ENCODE results near the gene PLEKHB2. TPM values are rescaled to one million over a fixed set of nuclear protein-coding genes. Genes with fewer than 3 reads are reported as not detected.
"Not testable (repeated sequence)": the region's sequence is repeated elsewhere in the genome, so short reads cannot be mapped to it uniquely, and the experiment has no call there.

Gene PLEKHB2
- total RNA-seq, 2 experiments from 2014 or later = 23.4 to 38.3 TPM

DNA sequence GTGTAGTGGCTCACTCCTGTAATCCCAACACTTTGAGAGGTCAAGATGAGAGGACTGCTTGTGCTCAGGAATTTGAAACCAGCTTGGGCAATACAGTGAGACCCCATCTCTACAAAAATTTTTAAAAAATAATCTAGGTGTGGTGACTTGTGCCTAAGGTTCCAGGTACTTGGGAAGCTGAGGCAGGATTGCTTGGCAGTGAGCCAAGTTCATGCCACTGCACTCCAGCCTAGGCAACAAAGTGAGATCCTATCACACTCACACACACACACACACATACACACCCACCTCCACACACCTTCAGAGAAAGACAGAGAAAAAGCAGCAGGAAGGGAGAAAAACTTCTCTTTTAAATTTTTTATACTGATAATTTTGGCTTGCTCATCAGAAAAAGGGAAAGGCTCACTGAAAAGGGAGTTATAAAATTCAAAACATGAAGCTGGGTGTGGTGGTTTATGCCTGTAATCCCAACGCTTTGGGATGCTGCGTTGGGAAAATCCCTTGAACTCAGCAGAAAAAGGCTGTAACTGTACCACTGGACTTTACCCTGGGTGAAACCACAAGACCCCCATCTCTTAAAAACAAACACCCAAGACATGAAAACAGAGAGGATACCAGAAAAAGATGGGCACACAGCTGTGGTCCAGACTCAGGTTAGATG is 37.5 kb upstream of the PLEKHB2 start:
- no peaks in the 10 kb centered on the region for H3K9me3 ChIP-seq (ENCODE audit: low read length)
- CTCF ChIA-PET (ENCODE audit: unreplicated experiment) = no interaction called here
- BruUV-seq (replicated peaks) = no TSS peak
- H3K4me1 ChIP-seq (ENCODE audit: insufficient read depth, low read length, poor library complexity, severe bottlenecking) = no peaks in the 10 kb centered on the region
- no peak overlapping the region for H3K27ac ChIP-seq (ENCODE audit: low read depth, low read length, poor library complexity, severe bottlenecking)
- H4K20me1 ChIP-seq (ENCODE audit: insufficient read depth, low read length) = no peaks in the 10 kb centered on the region; the same call in 1 of the 2 replicates
- DNase-seq (ENCODE audit: low spot score) = no peak
- intact Hi-C loops (cut with micrococcal nuclease; ENCODE audit: unreplicated experiment) = no loop called here
- no peak overlapping the region for H2AFZ ChIP-seq (ENCODE audit: low read length)
- peaks cover 28% of the 10 kb centered on the region; the same call in 1 of the 2 replicates for H3K79me2 ChIP-seq (ENCODE audit: insufficient read depth, low read depth, low read length)
- peaks cover 94% of the 10 kb centered on the region for H3K36me3 ChIP-seq (ENCODE audit: insufficient read depth, low read length)
- no peak overlapping the region for H3K4me3 ChIP-seq (ENCODE audit: low read depth, low read length, poor library complexity, severe bottlenecking)
- TF ChIP-seq CTCF (conservative IDR thresholded peaks at IDR 0.05; ENCODE audit: low read length) = no peak
- no peak for TF ChIP-seq EZH2phosphoT487 (IDR thresholded peaks at IDR 0.05; ENCODE audit: borderline replicate concordance, low read depth, low read length)
- no peaks in the 10 kb centered on the region for H3K9me2 ChIP-seq (ENCODE audit: insufficient read depth, low read length)
- H3K4me2 ChIP-seq (ENCODE audit: low read length) = no peak overlapping the region
- POLR2A ChIA-PET = no interaction called here

DNA sequence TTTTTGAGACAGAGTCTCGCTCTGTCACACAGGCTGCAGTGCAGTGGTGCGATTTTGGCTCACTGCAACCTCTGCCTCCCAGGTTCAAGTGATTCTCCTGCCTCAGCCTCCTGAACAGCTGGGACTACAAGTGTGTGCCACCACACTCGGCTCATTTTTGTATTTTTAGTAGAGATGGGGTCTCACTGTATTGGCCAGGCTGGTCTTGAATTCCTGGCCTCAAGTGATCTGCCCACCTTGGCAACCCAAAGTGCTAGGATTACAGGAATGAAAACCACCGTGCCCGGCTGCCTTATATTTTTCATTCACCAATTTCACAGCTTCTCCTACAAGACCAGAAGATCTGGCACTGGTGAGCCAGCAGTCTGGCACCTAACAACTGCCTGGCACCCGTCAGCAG is 37.0 kb upstream of the PLEKHB2 start:
- H3K9me2 ChIP-seq (ENCODE audit: insufficient read depth, low read length); H3K4me2 ChIP-seq (ENCODE audit: low read length); H3K27ac ChIP-seq (ENCODE audit: low read depth, low read length, poor library complexity, severe bottlenecking); H3K4me1 ChIP-seq (ENCODE audit: insufficient read depth, low read length, poor library complexity, severe bottlenecking); POLR2A ChIA-PET; BruUV-seq (replicated peaks); H3K9me3 ChIP-seq (ENCODE audit: low read length); H2AFZ ChIP-seq (ENCODE audit: low read length); H4K20me1 ChIP-seq (ENCODE audit: insufficient read depth, low read length); DNase-seq (ENCODE audit: low spot score); CTCF ChIA-PET (ENCODE audit: unreplicated experiment); intact Hi-C loops (cut with micrococcal nuclease; ENCODE audit: unreplicated experiment); H3K4me3 ChIP-seq (ENCODE audit: low read depth, low read length, poor library complexity, severe bottlenecking): not testable (repeated sequence)
- Histone ChIP-seq H3K36me3 (ENCODE audit: insufficient read depth, low read length) (peaks cover 94% of the 10 kb centered on the region), H3K79me2 (ENCODE audit: insufficient read depth, low read depth, low read length) (peaks cover 22% of the 10 kb centered on the region; the same call in 1 of the 2 replicates)

- intact Hi-C loops (cut with micrococcal nuclease; ENCODE audit: unreplicated experiment); H4K20me1 ChIP-seq (ENCODE audit: insufficient read depth, low read length); DNase-seq (ENCODE audit: low spot score); CTCF ChIA-PET (ENCODE audit: unreplicated experiment); H2AFZ ChIP-seq (ENCODE audit: low read length); H3K9me2 ChIP-seq (ENCODE audit: insufficient read depth, low read length); H3K4me3 ChIP-seq (ENCODE audit: low read depth, low read length, poor library complexity, severe bottlenecking); POLR2A ChIA-PET; H3K27ac ChIP-seq (ENCODE audit: low read depth, low read length, poor library complexity, severe bottlenecking); H3K4me2 ChIP-seq (ENCODE audit: low read length); BruUV-seq (replicated peaks); H3K9me3 ChIP-seq (ENCODE audit: low read length); H3K4me1 ChIP-seq (ENCODE audit: insufficient read depth, low read length, poor library complexity, severe bottlenecking): not testable (repeated sequence)
- Histone ChIP-seq H3K79me2 (ENCODE audit: insufficient read depth, low read depth, low read length) (peaks cover 30% of the 10 kb centered on the region), H3K36me3 (ENCODE audit: insufficient read depth, low read length) (peaks cover 95% of the 10 kb centered on the region)
These were observed 29.6 kb upstream of the PLEKHB2 start for GRCh38 chr2:131075578-131075977.

DNA sequence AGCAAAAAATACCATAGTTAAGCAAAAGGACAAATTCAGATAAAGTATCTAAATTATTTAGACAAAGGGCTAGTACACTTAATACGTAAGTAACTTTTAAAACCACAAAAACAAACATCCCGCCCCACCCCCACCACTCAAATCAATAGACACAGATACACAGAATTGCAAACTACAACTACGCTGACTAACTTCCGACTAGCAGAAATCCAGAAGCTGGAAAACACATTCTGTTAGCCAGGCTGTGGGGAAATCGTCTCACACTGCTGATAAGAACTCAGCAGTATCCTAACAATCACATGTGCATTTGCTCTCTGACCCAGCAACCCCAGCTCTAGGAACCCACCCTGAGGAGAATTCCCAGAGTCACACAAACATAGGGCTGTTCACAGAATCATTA is 28.4 kb upstream of the PLEKHB2 start:
- Histone ChIP-seq H3K9me3 (ENCODE audit: low read length) (no peaks in the 10 kb centered on the region), H3K4me2 (ENCODE audit: low read length) (no peak overlapping the region), H2AFZ (ENCODE audit: low read length) (no peak overlapping the region), H3K4me1 (ENCODE audit: insufficient read depth, low read length, poor library complexity, severe bottlenecking) (no peaks in the 10 kb centered on the region), H3K4me3 (ENCODE audit: low read depth, low read length, poor library complexity, severe bottlenecking) (no peak overlapping the region), H3K9me2 (ENCODE audit: insufficient read depth, low read length) (no peaks in the 10 kb centered on the region), H3K27ac (ENCODE audit: low read depth, low read length, poor library complexity, severe bottlenecking) (no peak overlapping the region), H3K36me3 (ENCODE audit: insufficient read depth, low read length) (peaks cover 95% of the 10 kb centered on the region), H4K20me1 (ENCODE audit: insufficient read depth, low read length) (peaks cover 3% of the 10 kb centered on the region; the same call in 1 of the 2 replicates), H3K79me2 (ENCODE audit: insufficient read depth, low read depth, low read length) (peaks cover 30% of the 10 kb centered on the region)
- no TSS peak for BruUV-seq (replicated peaks)
- ChIA-PET CTCF (ENCODE audit: unreplicated experiment) (no interaction called here), POLR2A (interaction anchor here (1.0 kb wide), 1 partner anchor 11 kb away, joined by 5 read pairs; no protein-coding TSS in a partner anchor)
- TF ChIP-seq EZH2phosphoT487 (IDR thresholded peaks at IDR 0.05; ENCODE audit: borderline replicate concordance, low read depth, low read length) (no peak), CTCF (conservative IDR thresholded peaks at IDR 0.05; ENCODE audit: low read length) (no peak)
- no peak for DNase-seq (ENCODE audit: low spot score)
- intact Hi-C loops (cut with micrococcal nuclease; ENCODE audit: unreplicated experiment) = no loop called here

All from OCI-LY7 (cell line).